ENCODE data around the gene ZNF253. TPM values are rescaled to one million over a fixed set of nuclear protein-coding genes. Genes with fewer than 3 reads are reported as not detected.
"Not testable (repeated sequence)": the region's sequence is repeated elsewhere in the genome, so short reads cannot be mapped to it uniquely, and the experiment has no call there.

ZNF253 gene
- polyA plus RNA-seq, 1 donor (not counting 4 experiments of a cell fraction or from before 2014, with no cell fraction given), result 2.3 TPM

GRCh38 chr19:19900139-19900728 is 34.6 kb downstream of the ZNF253 start:
- Histone ChIP-seq H4K20me1 (ENCODE audit: control insufficient read depth, extremely low read depth, insufficient read depth, low read length) (no peaks in the 10 kb centered on the region), H3K4me3 (ENCODE audit: control insufficient read depth in 2 of 3, extremely low read depth in 1 of 3, insufficient read depth in 2 of 3, low read depth in 1 of 3, low read length in 3 of 3) (peak overlapping the region; percentile 54 to 84 (median 70)), H3K9me1 (ENCODE audit: control insufficient read depth, extremely low read depth, insufficient read depth, low read length) (no peaks in the 10 kb centered on the region), H3K36me3 (ENCODE audit: control insufficient read depth in 2 of 2, extremely low read depth in 1 of 2, insufficient read depth in 2 of 2, low read length in 2 of 2) (no peaks in the 10 kb centered on the region), H3K79me2 (ENCODE audit: control insufficient read depth, insufficient read depth, low read length) (peaks cover 10% of the 10 kb centered on the region), H3K27me3 (ENCODE audit: control insufficient read depth, extremely low read depth, insufficient read depth, low read length) (no peaks in the 10 kb centered on the region), H3K4me2 (ENCODE audit: control insufficient read depth, extremely low read depth, insufficient read depth, low read depth, low read length) (peak overlapping the region; percentile 67), H3K27ac (ENCODE audit: control insufficient read depth, insufficient read depth, low read length) (peak overlapping the region; percentile 80), H2AFZ (ENCODE audit: control insufficient read depth, low read length) (peak overlapping the region; percentile 1), H3K9ac (ENCODE audit: control insufficient read depth, extremely low read depth, insufficient read depth, low read length) (peak overlapping the region; percentile 85), H3K4me1 (ENCODE audit: control insufficient read depth, extremely low read depth, insufficient read depth, low read length) (no peaks in the 10 kb centered on the region), H3K9me3 (ENCODE audit: control insufficient read depth, low read depth, low read length) (peaks cover under 1% of the 10 kb centered on the region)
- TF ChIP-seq EZH2 (IDR thresholded peaks at IDR 0.05; ENCODE audit: low read length) (no peak), CTCF (optimal IDR thresholded peaks at IDR 0.05 in 1 of 3, IDR thresholded peaks at IDR 0.05 in 1 of 3, conservative IDR thresholded peaks at IDR 0.05 in 1 of 3; ENCODE audit: extremely low read depth in 1 of 3, insufficient read depth in 2 of 3, low read length in 3 of 3) (no peak)
- FAIRE-seq, result no peak
- dilution Hi-C loops (cut with MboI; ENCODE audit: extremely low pct_ligation_motif_present, low sequenced_read_pairs), result no loop called here
- no peak for DNase-seq (ENCODE audit: low read depth, low spot score)

- dilution Hi-C loops (cut with MboI; ENCODE audit: extremely low pct_ligation_motif_present, low sequenced_read_pairs), result no loop called here
- FAIRE-seq, result peak; percentile 61
These were observed 35.2 kb downstream of the ZNF253 start, which contains the start of gene ZNF93 for GRCh38 chr19:19900729-19901444. ZNF93 (plus strand) TSS chr19:19900946; CDS start chr19:19901089, 143 bp downstream.

GRCh38 chr19:19907551-19907950 is 41.9 kb downstream of the ZNF253 start:
- dilution Hi-C loops (cut with MboI; ENCODE audit: extremely low pct_ligation_motif_present, low sequenced_read_pairs), result not testable (repeated sequence)
- peaks cover 21% of the 10 kb centered on the region for H3K79me2 ChIP-seq (ENCODE audit: control insufficient read depth, insufficient read depth, low read length)

More at GRCh38 chr19:19900729-19901444, 35.2 kb downstream of the ZNF253 start, which contains the start of gene ZNF93:
- Histone ChIP-seq H3K4me3 (ENCODE audit: control insufficient read depth in 2 of 3, extremely low read depth in 1 of 3, insufficient read depth in 2 of 3, low read depth in 1 of 3, low read length in 3 of 3) (peak within 1 kb of the TSS; percentile 54 to 84 (median 70)), H3K4me1 (ENCODE audit: control insufficient read depth, extremely low read depth, insufficient read depth, low read length) (no peaks in the 10 kb centered on the region), H2AFZ (ENCODE audit: control insufficient read depth, low read length) (peak within 1 kb of the TSS; percentile 95), H4K20me1 (ENCODE audit: control insufficient read depth, extremely low read depth, insufficient read depth, low read length) (no peaks in the 10 kb centered on the region), H3K9ac (ENCODE audit: control insufficient read depth, extremely low read depth, insufficient read depth, low read length) (peak within 1 kb of the TSS; percentile 85), H3K27me3 (ENCODE audit: control insufficient read depth, extremely low read depth, insufficient read depth, low read length) (no peaks in the 10 kb centered on the region), H3K9me3 (ENCODE audit: control insufficient read depth, low read depth, low read length) (no peaks in the 10 kb centered on the region), H3K79me2 (ENCODE audit: control insufficient read depth, insufficient read depth, low read length) (peaks cover 14% of the 10 kb centered on the region), H3K9me1 (ENCODE audit: control insufficient read depth, extremely low read depth, insufficient read depth, low read length) (no peaks in the 10 kb centered on the region), H3K4me2 (ENCODE audit: control insufficient read depth, extremely low read depth, insufficient read depth, low read depth, low read length) (peak within 1 kb of the TSS; percentile 67), H3K27ac (ENCODE audit: control insufficient read depth, insufficient read depth, low read length) (peak within 1 kb of the TSS; percentile 80), H3K36me3 (ENCODE audit: control insufficient read depth in 2 of 2, extremely low read depth in 1 of 2, insufficient read depth in 2 of 2, low read length in 2 of 2) (no peaks in the 10 kb centered on the region)
- peak; percentile 77 for DNase-seq (ENCODE audit: low read depth, low spot score)
- TF ChIP-seq CTCF (optimal IDR thresholded peaks at IDR 0.05 in 1 of 3, IDR thresholded peaks at IDR 0.05 in 1 of 3, conservative IDR thresholded peaks at IDR 0.05 in 1 of 3; ENCODE audit: extremely low read depth in 1 of 3, insufficient read depth in 2 of 3, low read length in 3 of 3), result no peak
- no peak for TF ChIP-seq EZH2 (IDR thresholded peaks at IDR 0.05; ENCODE audit: low read length)

More at GRCh38 chr19:19907551-19907950, 41.9 kb downstream of the ZNF253 start:
- not testable (repeated sequence) for H3K9me3 ChIP-seq (ENCODE audit: control insufficient read depth, low read depth, low read length); H3K27me3 ChIP-seq (ENCODE audit: control insufficient read depth, extremely low read depth, insufficient read depth, low read length); H4K20me1 ChIP-seq (ENCODE audit: control insufficient read depth, extremely low read depth, insufficient read depth, low read length); H3K9me1 ChIP-seq (ENCODE audit: control insufficient read depth, extremely low read depth, insufficient read depth, low read length); H3K4me1 ChIP-seq (ENCODE audit: control insufficient read depth, extremely low read depth, insufficient read depth, low read length); H3K27ac ChIP-seq (ENCODE audit: control insufficient read depth, insufficient read depth, low read length); H3K36me3 ChIP-seq (ENCODE audit: control insufficient read depth in 2 of 2, extremely low read depth in 1 of 2, insufficient read depth in 2 of 2, low read length in 2 of 2); DNase-seq (ENCODE audit: low read depth, low spot score); H2AFZ ChIP-seq (ENCODE audit: control insufficient read depth, low read length); H3K9ac ChIP-seq (ENCODE audit: control insufficient read depth, extremely low read depth, insufficient read depth, low read length); FAIRE-seq; H3K4me3 ChIP-seq (ENCODE audit: control insufficient read depth in 2 of 3, extremely low read depth in 1 of 3, insufficient read depth in 2 of 3, low read depth in 1 of 3, low read length in 3 of 3); H3K4me2 ChIP-seq (ENCODE audit: control insufficient read depth, extremely low read depth, insufficient read depth, low read depth, low read length)
